GM12878 (cell line): ENCODE results near the gene TATDN3. TPM values are rescaled to one million over a fixed set of nuclear protein-coding genes. Genes with fewer than 3 reads are reported as not detected.

Source experiments
- ATAC-seq: fragments of 200-7000 bp; cut with Tn5 transposase; 3 replicates; pipeline ENCODE4 v1.9.1; 2020; ENCODE audit warnings: mild to moderate bottlenecking, moderate library complexity
- BruUV-seq: library from RNA; stranded (reverse); fragments of 400-500 nt; replicated peaks from 2 replicates; lab custom pipeline; 2021; lab: Mats Ljungman, UMichigan
- CTCF ChIA-PET: fragments of 300-600 bp; sonication (Branson Sonifier 250); formaldehyde crosslinking; extraction: SDS; loops from one replicate; lab custom pipeline; 2021; ENCODE audit warnings: inconsistent platforms; lab: Yijun Ruan, JAX
- POLR2A ChIA-PET: fragments of 350-600 bp; formaldehyde crosslinking; extraction: SDS; loops from one replicate; lab custom pipeline; 2021; ENCODE audit warnings: inconsistent platforms; lab: Charles Lee
- RAD21 ChIA-PET: fragments of 300-600 bp; sonication (Branson Sonifier 250); formaldehyde crosslinking; loops from one replicate; lab custom pipeline; 2023; ENCODE audit warnings: antibody characterized with exemption; ENCODE audit not compliant: unreplicated experiment; lab: Charles Lee
- SMC1A ChIA-PET: fragments of 300-600 bp; sonication (Branson Sonifier 250); formaldehyde crosslinking; loops from one replicate; lab custom pipeline; 2023; ENCODE audit not compliant: unreplicated experiment, uncharacterized antibody; lab: Charles Lee
- DNase-seq: peaks from one replicate; pipeline ENCODE4 v3.0.0-alpha.2; 2011; ENCODE audit warnings: low read depth, low spot score
- FAIRE-seq: peaks from 3 replicates; lab custom pipeline; 2011; peaks lifted over from hg19 to GRCh38; lab: Jason Lieb, UNC
- H2AFZ ChIP-seq: 2 replicates; pipeline ENCODE4 v1.6.0; 2011; ENCODE audit warnings: low read depth, low read length, control low read depth; ENCODE audit not compliant: control insufficient read depth
- H3K27ac ChIP-seq: 2 replicates; pipeline ENCODE4 v1.5.1; 2011; ENCODE audit warnings: control low read depth; ENCODE audit not compliant: control insufficient read depth, insufficient read depth
- H3K27me3 ChIP-seq, 2 experiments: replicated peaks in 1 of 2; 2 replicates each; pipeline versions ENCODE4 v1.6.0 to v1.6.1; 2011; ENCODE audit warnings: low read length in 1 of 2; ENCODE audit not compliant: control insufficient read depth in 2 of 2, insufficient read depth in 2 of 2
- H3K36me3 ChIP-seq, 2 experiments: 2 replicates each; pipeline ENCODE4 v1.5.1; 2011; ENCODE audit warnings: low read length in 1 of 2; ENCODE audit not compliant: control insufficient read depth in 2 of 2, insufficient read depth in 2 of 2
- H3K4me1 ChIP-seq: 2 replicates; pipeline ENCODE4 v1.6.1; 2011; ENCODE audit warnings: mild to moderate bottlenecking, low read length, moderate library complexity, mixed read lengths; ENCODE audit not compliant: control insufficient read depth, insufficient read depth
- H3K4me2 ChIP-seq: 2 replicates; pipeline ENCODE4 v1.6.0; 2011; ENCODE audit warnings: control low read depth; ENCODE audit not compliant: control insufficient read depth, insufficient read depth
- H3K4me3 ChIP-seq: fragments of 200-600 bp; sonication (generic); 2 replicates; pipeline ENCODE4 v1.5.1; 2016
- H3K79me2 ChIP-seq: 2 replicates; pipeline ENCODE4 v1.6.0; 2011; ENCODE audit warnings: low read length; ENCODE audit not compliant: control insufficient read depth, insufficient read depth
- H3K9ac ChIP-seq: 2 replicates; pipeline ENCODE4 v1.8.0; 2011; ENCODE audit warnings: low read length, control low read depth, mixed read lengths; ENCODE audit not compliant: control insufficient read depth, insufficient read depth
- H3K9me3 ChIP-seq: replicated peaks from 3 replicates; pipeline ENCODE4 v1.5.1; 2011; ENCODE audit warnings: mild to moderate bottlenecking, low read length; ENCODE audit not compliant: control insufficient read depth, insufficient read depth
- H4K20me1 ChIP-seq: 2 replicates; pipeline ENCODE4 v1.6.0; 2011; ENCODE audit not compliant: control insufficient read depth, insufficient read depth
- ASH2L ChIP-seq: fragments of 300-600, 200-600 bp; sonication (generic); IDR thresholded peaks from 2 replicates; pipeline ENCODE4 v1.6.1; 2017; ENCODE audit warnings: low read depth, mild to moderate bottlenecking, borderline replicate concordance
- ESRRA ChIP-seq: IDR thresholded peaks from 2 replicates; pipeline ENCODE4 v1.6.1; 2012; ENCODE audit warnings: mild to moderate bottlenecking, low read length, improper control_type of control experiment
- MYC ChIP-seq: IDR thresholded peaks from 2 replicates; pipeline ENCODE4 v1.6.1; 2011; ENCODE audit warnings: mild to moderate bottlenecking, low read length, moderate library complexity, inconsistent platforms; ENCODE audit not compliant: insufficient read depth, insufficient replicate concordance, insufficient read length, severe bottlenecking
- PML ChIP-seq: IDR thresholded peaks from 2 replicates; pipeline ENCODE4 v1.6.1; 2012; ENCODE audit warnings: low read length, inconsistent platforms
- POLR2AphosphoS2 ChIP-seq: IDR thresholded peaks from 2 replicates; pipeline ENCODE4 v1.6.1; 2011; ENCODE audit warnings: low read depth, mild to moderate bottlenecking, low read length, improper control_type of control experiment, moderate library complexity
- POLR2AphosphoS5 ChIP-seq: IDR thresholded peaks from 2 replicates; pipeline ENCODE4 v1.6.1; 2011; ENCODE audit warnings: mild to moderate bottlenecking, low read length, inconsistent platforms
- RELA ChIP-seq: fragments of 450-650 bp; IDR thresholded peaks from 2 replicates; pipeline ENCODE4 v1.8.0; 2014; ENCODE audit warnings: borderline replicate concordance; ENCODE audit not compliant: partially characterized antibody
- SPI1 ChIP-seq: IDR thresholded peaks from 2 replicates; pipeline ENCODE4 v1.6.1; 2011; ENCODE audit warnings: low read depth, mild to moderate bottlenecking, low read length, moderate library complexity, borderline replicate concordance; ENCODE audit not compliant: insufficient read depth
- SUPT20H ChIP-seq: IDR thresholded peaks from 2 replicates; pipeline ENCODE4 v1.6.1; 2011; ENCODE audit warnings: low read depth, mild to moderate bottlenecking, low read length, moderate library complexity, borderline replicate concordance; ENCODE audit not compliant: control insufficient read depth
- TCF12 ChIP-seq: IDR thresholded peaks from 2 replicates; pipeline ENCODE4 v1.6.1; 2011; ENCODE audit warnings: low read depth, mild to moderate bottlenecking, low read length
- USF1 ChIP-seq: IDR thresholded peaks from 2 replicates; pipeline ENCODE4 v1.6.1; 2011; ENCODE audit warnings: borderline replicate concordance, low read depth, mild to moderate bottlenecking, moderate library complexity, mixed read lengths, low read length; ENCODE audit not compliant: insufficient read depth; ENCODE audit errors: extremely low read length
- ZSCAN29 ChIP-seq: fragments of 450-650 bp; IDR thresholded peaks from 2 replicates; pipeline ENCODE4 v1.6.1; 2017; ENCODE audit warnings: mild to moderate bottlenecking, moderate library complexity
- WGBS: methylation state at CpG from one replicate; pipeline ENCODE4 v1.1.6; 2016; ENCODE audit warnings: low lambda C conversion rate; ENCODE audit not compliant: insufficient replicate concordance, insufficient coverage; ENCODE audit errors: missing lambda C conversion rate; 5-methylcytosine and 5-hydroxymethylcytosine counted together
- in situ Hi-C: fragments of 300-500 bp; cut with MboI; formaldehyde crosslinking; loops from 9 replicates; pipeline ENCODE4 v1.14.3; 2018; ENCODE audit warnings: mixed read lengths
- intact Hi-C: fragments of 100-400 bp; cut with micrococcal nuclease; formaldehyde crosslinking; loops from one replicate; pipeline ENCODE4 v1.14.2; 2022; ENCODE audit not compliant: unreplicated experiment
- polyA plus RNA-seq, 11 experiments: library from polyadenylated mRNA; depleted of rRNA in 4 of 11; unstranded in 6 of 11; stranded (reverse) in 5 of 11; fragments of >200 nt; fragmentation: Nextera tagmentation in 4 of 11; fragmentation: Illumina TruSeq in 1 of 11; extraction: Ambion mirVana in 4 of 11; extraction: Trizol in 1 of 11; gene quantifications; 1 replicate in 1 of 11; 2 replicates in 10 of 11; pipeline versions ENCODE4 v1.2.1 to v1.2.3, GENCODE V29; 2011 to 2016; ENCODE audit warnings: inconsistent platforms in 2 of 11, missing spikeins in 2 of 11, low read depth in 1 of 11
- total RNA-seq, 4 experiments: library from RNA; depleted of rRNA in 3 of 4; stranded (reverse); fragments of >200 nt in 3 of 4; fragmentation: Illumina TruSeq in 1 of 4; extraction: Trizol in 1 of 4; gene quantifications; 2 replicates each; pipeline versions ENCODE4 v1.2.1 to v1.2.3, GENCODE V29; 2013 to 2021

The TATDN3 gene
- total and polyA plus RNA-seq, 10 of the 15 experiments (the other 5 are each of a cell fraction or from before 2014, with no cell fraction given) = 15.5 to 40.0 (median 22.7) TPM

GRCh38 chr1:212774584-212774983 lies 17.1 kb upstream of the TATDN3 start:
- no peaks in the 10 kb centered on the region for H4K20me1 ChIP-seq
- RAD21 ChIA-PET = interaction anchor here (1.0 to 1.6 kb wide), 4 partner anchors 21 to 109 kb away, joined by 3 to 4 read pairs (median 3); no protein-coding TSS in a partner anchor
- no peaks in the 10 kb centered on the region for H3K27me3 ChIP-seq
- peak; percentile 84 for FAIRE-seq
- peak; percentile 53 for ATAC-seq
- TF ChIP-seq SPI1 (peak; percentile 44; the same call in 1 of the 2 replicates), MYC (no peak), ASH2L (no peak)
- CTCF ChIA-PET = interaction anchor here (0.6 to 4.7 kb wide), 2 partner anchors 110 to 126 kb away, joined by 3 to 22 read pairs; no protein-coding TSS in a partner anchor
- intact Hi-C loops = no loop called here
- no peaks in the 10 kb centered on the region; a peak in 1 of 4 replicates for H3K36me3 ChIP-seq
- in situ Hi-C loops = loop anchor here (5.0 kb wide), 1 partner anchor 307 kb away; no protein-coding TSS in a partner anchor
- no peak overlapping the region for H2AFZ ChIP-seq
- DNase-seq = no peak
- POLR2A ChIA-PET = no interaction called here
- H3K9ac ChIP-seq = no peak overlapping the region
- H3K4me3 ChIP-seq = no peak overlapping the region
- H3K9me3 ChIP-seq = peaks cover 10% of the 10 kb centered on the region
- peaks cover 7% of the 10 kb centered on the region for H3K79me2 ChIP-seq
- H3K4me2 ChIP-seq = no peak overlapping the region
- BruUV-seq = no TSS peak
- WGBS = 44% methylated on average over 2 of the region's 2 CpGs
- peaks cover 4% of the 10 kb centered on the region; the same call in 1 of the 2 replicates for H3K4me1 ChIP-seq
- H3K27ac ChIP-seq = no peak overlapping the region
- SMC1A ChIA-PET = interaction anchor here (1.2 to 4.0 kb wide), 2 partner anchors 73 to 109 kb away, joined by 4 to 11 read pairs; no protein-coding TSS in a partner anchor

- no peaks in the 10 kb centered on the region for H3K27me3 ChIP-seq
- peaks cover 10% of the 10 kb centered on the region for H3K9me3 ChIP-seq
- intact Hi-C loops = no loop called here
- H3K36me3 ChIP-seq = no peaks in the 10 kb centered on the region; a peak in 1 of 4 replicates
- no peak overlapping the region for H3K4me3 ChIP-seq
- ChIA-PET CTCF (interaction anchor here (4.7 kb wide), 1 partner anchor 110 kb away, joined by 22 read pairs; no protein-coding TSS in a partner anchor), POLR2A (no interaction called here), SMC1A (interaction anchor here (0.6 to 1.2 kb wide), 2 partner anchors 74 to 102 kb away, joined by 3 to 4 read pairs; no protein-coding TSS in a partner anchor), RAD21 (interaction anchor here (1.0 to 1.6 kb wide), 4 partner anchors 22 to 110 kb away, joined by 3 to 4 read pairs (median 3); no protein-coding TSS in a partner anchor)
- no peaks in the 10 kb centered on the region for H4K20me1 ChIP-seq
- FAIRE-seq (no peak), DNase-seq (no peak), ATAC-seq (no peak)
- H3K79me2 ChIP-seq = peaks cover 7% of the 10 kb centered on the region
- no peak overlapping the region for H3K4me2 ChIP-seq
- no peak overlapping the region for H3K9ac ChIP-seq
- H3K27ac ChIP-seq = no peak overlapping the region
- BruUV-seq = no TSS peak
- no peak overlapping the region for H2AFZ ChIP-seq
- peaks cover under 1% of the 10 kb centered on the region; the same call in 1 of the 2 replicates for H3K4me1 ChIP-seq
- in situ Hi-C loops = no loop called here
- TF ChIP-seq ZSCAN29 = no peak
- no peak for TF ChIP-seq USF1
- TF ChIP-seq TCF12 = no peak
- no peak for TF ChIP-seq PML
- no peak for TF ChIP-seq SUPT20H
- TF ChIP-seq POLR2AphosphoS2 = no peak
- no peak for TF ChIP-seq ESRRA
- TF ChIP-seq POLR2AphosphoS5 = no peak
- TF ChIP-seq RELA = no peak
Observed at GRCh38 chr1:212775241-212775640, 16.5 kb upstream of the TATDN3 start.
